GM21390 (cell line): ENCODE results near the gene ATOSB.

Source experiments
- ATAC-seq: cut with Tn5 transposase; IDR thresholded peaks from one replicate; pipeline ENCODE4 v1.9.1; 2021; ENCODE audit not compliant: unreplicated experiment

Gene ATOSB

DNA sequence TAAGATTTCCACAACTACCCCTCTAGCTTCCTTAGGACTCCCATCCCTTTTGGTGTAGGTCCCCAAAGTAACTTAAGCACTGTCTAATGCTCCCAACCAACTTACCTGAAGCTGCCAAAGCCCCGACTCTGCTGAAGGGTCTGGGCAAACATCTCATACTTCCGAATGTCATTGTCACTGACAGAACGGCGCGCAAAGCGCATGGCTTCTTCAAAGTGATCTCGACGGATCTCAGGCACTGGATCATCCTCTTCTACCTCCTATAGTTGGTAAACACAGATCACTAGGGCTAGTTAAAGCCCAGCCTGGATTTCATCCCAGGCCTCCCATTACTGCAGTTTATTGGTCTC is 58.4 kb downstream of the ATOSB start:
- ATAC-seq, result no peak

DNA sequence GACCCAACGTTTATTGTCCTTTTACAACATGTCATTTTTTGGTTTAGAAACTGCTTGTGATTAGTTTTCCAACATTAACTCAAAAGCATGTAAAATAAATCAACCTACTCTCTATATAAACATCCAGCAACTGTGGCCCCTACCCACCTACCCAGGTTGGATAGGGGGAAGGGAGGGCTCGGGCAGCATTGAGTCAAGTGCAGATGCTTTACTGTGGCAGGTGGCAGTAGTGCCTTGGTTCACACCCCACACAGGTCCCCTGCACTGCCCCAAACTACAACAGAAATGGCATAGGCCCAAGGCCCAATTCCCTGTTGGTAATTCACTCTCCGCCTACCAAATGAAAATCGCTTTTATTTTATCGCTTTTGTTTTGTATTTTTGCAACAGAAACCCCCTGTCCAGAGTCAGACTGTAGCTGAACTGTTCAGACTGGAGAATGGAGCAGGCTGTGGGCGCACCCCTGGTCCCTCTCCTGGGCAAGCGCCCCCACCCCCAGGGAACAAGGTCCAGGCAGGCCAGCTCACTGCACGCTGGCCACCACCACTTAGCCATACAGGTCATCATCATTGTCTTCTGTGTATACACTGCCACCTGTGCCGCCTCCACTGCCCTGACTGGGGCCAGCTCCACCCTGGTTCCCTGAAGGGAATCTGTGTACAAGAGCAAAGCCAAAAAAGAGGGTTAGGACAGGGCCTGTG is 58.9 kb downstream of the ATOSB start:
- no peak for ATAC-seq

DNA sequence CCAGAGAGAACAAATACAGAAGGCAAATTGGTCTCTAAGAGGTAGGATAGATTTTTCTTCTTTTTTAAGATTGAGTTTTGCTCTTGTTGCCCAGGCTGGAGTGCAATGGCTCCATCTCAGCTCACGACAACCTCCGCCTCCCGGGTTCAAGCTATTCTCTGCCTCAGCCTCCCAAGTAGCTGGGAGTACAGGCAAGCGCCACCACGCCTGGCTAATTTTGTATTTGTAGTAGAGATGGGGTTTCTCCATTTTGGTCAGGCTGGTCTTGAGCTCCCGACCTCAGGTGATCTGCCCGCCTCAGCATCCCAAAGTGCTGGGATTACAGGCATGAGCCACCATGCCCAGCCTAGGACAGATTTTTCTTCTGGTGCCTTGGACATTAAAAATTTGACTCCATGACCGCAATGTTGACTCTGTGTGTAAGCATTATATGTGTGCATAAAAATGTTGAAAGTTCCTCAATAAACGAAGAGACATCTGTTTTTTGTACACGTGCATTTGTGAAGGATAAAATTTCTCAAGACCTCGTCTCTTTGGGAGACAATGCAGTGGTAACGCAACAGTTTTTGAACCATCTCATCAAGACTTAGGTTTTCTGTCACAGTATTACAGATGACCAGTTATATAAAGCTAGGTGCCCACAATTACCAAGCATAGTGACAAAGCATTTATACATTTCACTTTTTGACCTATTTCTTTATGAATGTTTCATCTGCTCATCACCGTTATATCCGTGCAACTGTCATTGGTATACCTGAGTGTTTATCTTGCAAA is 60.6 kb downstream of the ATOSB start:
- no peak for ATAC-seq

DNA sequence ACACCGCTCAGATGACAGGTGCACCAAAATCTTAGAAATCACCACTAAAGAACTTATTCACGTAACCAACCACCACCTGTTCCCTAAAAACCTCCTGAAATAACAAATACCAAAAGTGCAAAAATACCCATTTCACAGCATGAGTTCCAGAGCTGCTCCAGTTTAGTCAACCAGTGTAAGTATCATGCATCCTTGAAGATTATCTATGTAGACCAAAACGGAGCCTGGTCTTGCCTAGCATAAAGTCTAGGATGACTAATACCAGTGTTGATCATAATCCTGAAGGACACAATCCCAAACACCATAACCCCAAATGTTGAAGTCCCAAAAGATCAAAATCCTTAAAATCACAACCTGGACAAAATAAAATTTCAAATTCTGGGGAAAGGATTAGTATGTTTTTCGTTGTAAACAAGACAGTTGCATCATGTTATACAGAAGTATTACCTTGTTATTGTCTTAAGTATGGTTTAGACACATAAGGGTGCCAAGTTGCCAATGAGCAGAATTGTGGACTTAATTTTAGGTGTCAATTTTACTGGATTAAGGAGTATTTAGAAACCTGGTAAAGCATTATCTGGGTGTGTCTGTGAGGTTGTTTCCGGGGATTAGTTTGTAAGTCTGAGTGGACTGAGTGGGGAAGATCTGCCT is 61.4 kb downstream of the ATOSB start:
- ATAC-seq, result no peak
